Liver (tissue), 9 donors: ENCODE data around the gene PWWP2B. TPM values are rescaled to one million over a fixed set of nuclear protein-coding genes. Genes with fewer than 3 reads are reported as not detected.

Experiments used
- DNase-seq: peaks from one replicate; pipeline ENCODE4 v3.0.0-alpha.2; 2017; ENCODE audit warnings: low spot score
- H3K27ac ChIP-seq, 2 donors: one replicate each; pipeline ENCODE4 v1.7.0; 2013; ENCODE audit warnings: inconsistent platforms in 2 of 2, low read length in 2 of 2, control low read depth in 1 of 2, low read depth in 1 of 2, mild to moderate bottlenecking in 1 of 2
- H3K27me3 ChIP-seq, 4 donors: one replicate each; pipeline versions ENCODE4 v1.6.1 to v1.7.0; 2013; ENCODE audit warnings: low read length in 3 of 4, inconsistent platforms in 1 of 4, mild to moderate bottlenecking in 1 of 4, moderate library complexity in 1 of 4; ENCODE audit not compliant: control insufficient read depth in 4 of 4, insufficient read depth in 4 of 4
- H3K36me3 ChIP-seq, 4 donors: one replicate each; pipeline versions ENCODE4 v1.6.1 to v1.7.0; 2013; ENCODE audit warnings: low read length in 3 of 4, mild to moderate bottlenecking in 3 of 4, low read depth in 1 of 4, moderate library complexity in 1 of 4; ENCODE audit not compliant: control insufficient read depth in 4 of 4, insufficient read depth in 3 of 4
- H3K4me1 ChIP-seq, 4 donors: one replicate each; pipeline versions ENCODE4 v1.6.1 to v1.7.0; 2013; ENCODE audit warnings: low read length in 3 of 4, mild to moderate bottlenecking in 3 of 4, moderate library complexity in 1 of 4; ENCODE audit not compliant: control insufficient read depth in 4 of 4, insufficient read depth in 4 of 4
- H3K4me3 ChIP-seq, 3 donors: one replicate each; pipeline versions ENCODE4 v1.6.1 to v1.7.0; 2013; ENCODE audit warnings: low read length in 3 of 3, control low read depth in 1 of 3, low read depth in 1 of 3, mild to moderate bottlenecking in 1 of 3
- H3K9ac ChIP-seq, 2 donors: one replicate each; pipeline ENCODE4 v1.7.0; 2013; ENCODE audit warnings: low read length in 2 of 2, mild to moderate bottlenecking in 2 of 2, moderate library complexity in 2 of 2, control low read depth in 1 of 2, low read depth in 1 of 2
- H3K9me3 ChIP-seq, 4 donors: one replicate each; pipeline versions ENCODE4 v1.6.1 to v1.7.0; 2013; ENCODE audit warnings: low read length in 3 of 4; ENCODE audit not compliant: control insufficient read depth in 4 of 4
- EGR1 ChIP-seq, 2 donors: IDR thresholded peaks; 2 replicates each; pipeline ENCODE4 v1.6.1; 2016 to 2018; ENCODE audit warnings: antibody characterized with exemption in 2 of 2, low read depth in 2 of 2
- FOXA1 ChIP-seq: IDR thresholded peaks from 2 replicates; pipeline ENCODE4 v1.6.1; 2016; ENCODE audit warnings: antibody characterized with exemption
- FOXA2 ChIP-seq: IDR thresholded peaks from 2 replicates; pipeline ENCODE4 v1.6.1; 2016; ENCODE audit warnings: antibody characterized with exemption
- GABPA ChIP-seq, 2 donors: IDR thresholded peaks in 1 of 2; conservative IDR thresholded peaks in 1 of 2; 2 replicates each; pipeline ENCODE4 v1.6.1; 2016; ENCODE audit warnings: antibody characterized with exemption in 2 of 2, mild to moderate bottlenecking in 1 of 2, moderate library complexity in 1 of 2
- HNF4A ChIP-seq, 2 donors: conservative IDR thresholded peaks; 2 replicates each; pipeline ENCODE4 v1.6.1; 2016; ENCODE audit warnings: antibody characterized with exemption in 2 of 2, mild to moderate bottlenecking in 2 of 2
- HNF4G ChIP-seq: IDR thresholded peaks from 2 replicates; pipeline ENCODE4 v1.6.1; 2016; ENCODE audit warnings: antibody characterized with exemption
- JUND ChIP-seq, 2 donors: IDR thresholded peaks; 2 replicates each; pipeline ENCODE4 v1.6.1; 2016; ENCODE audit warnings: antibody characterized with exemption in 2 of 2
- NR2F2 ChIP-seq: IDR thresholded peaks from 2 replicates; pipeline ENCODE4 v1.6.1; 2016; ENCODE audit warnings: antibody characterized with exemption
- RAD21 ChIP-seq, 2 donors: IDR thresholded peaks; 2 replicates each; pipeline ENCODE4 v1.6.1; 2016; ENCODE audit warnings: antibody characterized with exemption in 2 of 2, mild to moderate bottlenecking in 2 of 2
- RXRA ChIP-seq, 2 donors: IDR thresholded peaks; 2 replicates each; pipeline ENCODE4 v1.6.1; 2017 to 2018; ENCODE audit warnings: antibody characterized with exemption in 2 of 2, mild to moderate bottlenecking in 1 of 2
- SP1 ChIP-seq: IDR thresholded peaks from 2 replicates; pipeline ENCODE4 v1.6.1; 2018; ENCODE audit warnings: antibody characterized with exemption, mild to moderate bottlenecking
- TAF1 ChIP-seq: conservative IDR thresholded peaks from 2 replicates; pipeline ENCODE4 v1.6.1; 2016; ENCODE audit warnings: antibody characterized with exemption, mild to moderate bottlenecking
- YY1 ChIP-seq: IDR thresholded peaks from 2 replicates; pipeline ENCODE4 v1.6.1; 2016; ENCODE audit warnings: antibody characterized with exemption, mild to moderate bottlenecking
- WGBS: extraction: QIAGEN DNeasy Blood & Tissue Kit; methylation state at CpG from one replicate; pipeline ENCODE4 v1.1.7; 2013; 5-methylcytosine and 5-hydroxymethylcytosine counted together
- polyA plus RNA-seq, 2 donors: library from polyadenylated mRNA; stranded (reverse) in 1 of 2; unstranded in 1 of 2; fragments of 200-250 nt in 1 of 2; fragments of >200 nt in 1 of 2; fragmentation: Nextera tagmentation in 1 of 2; extraction: Ambion mirVana in 1 of 2; gene quantifications; one replicate each; pipeline versions ENCODE4 v1.2.1 to v1.2.3, GENCODE V29; 2013 to 2015
- total RNA-seq, 2 donors: library from RNA; depleted of rRNA; stranded (reverse); fragments of >200 nt; gene quantifications; one replicate each; pipeline ENCODE4 v1.2.3, GENCODE V29; 2014
- TF ChIP-seq, protein P1 (sequence below): IDR thresholded peaks from 2 replicates; pipeline ENCODE4 v1.6.1; 2016; ENCODE audit warnings: antibody characterized with exemption, mild to moderate bottlenecking
- TF ChIP-seq, protein P2 (sequence below): fragments of 150-350 bp; IDR thresholded peaks from 2 replicates; pipeline ENCODE4 v1.5.1; 2017; ENCODE audit warnings: improper control_type of control experiment, low read depth, low read length; ENCODE audit not compliant: missing input control
- TF ChIP-seq, protein P3 (sequence below): IDR thresholded peaks from 2 replicates; pipeline ENCODE4 v1.6.1; 2016; ENCODE audit warnings: antibody characterized with exemption
- TF ChIP-seq, protein P4 (sequence below): IDR thresholded peaks from 2 replicates; pipeline ENCODE4 v1.6.1; 2016; ENCODE audit warnings: antibody characterized with exemption
- donor health status: healthy.
- donor health status: healthy.
- donor health status: healthy.
- donor health status: healthy.
- donor health status: healthy.

The PWWP2B gene
- total and polyA plus RNA-seq, 4 donors: 0.75 to 4.2 (median 3.6) TPM

DNA sequence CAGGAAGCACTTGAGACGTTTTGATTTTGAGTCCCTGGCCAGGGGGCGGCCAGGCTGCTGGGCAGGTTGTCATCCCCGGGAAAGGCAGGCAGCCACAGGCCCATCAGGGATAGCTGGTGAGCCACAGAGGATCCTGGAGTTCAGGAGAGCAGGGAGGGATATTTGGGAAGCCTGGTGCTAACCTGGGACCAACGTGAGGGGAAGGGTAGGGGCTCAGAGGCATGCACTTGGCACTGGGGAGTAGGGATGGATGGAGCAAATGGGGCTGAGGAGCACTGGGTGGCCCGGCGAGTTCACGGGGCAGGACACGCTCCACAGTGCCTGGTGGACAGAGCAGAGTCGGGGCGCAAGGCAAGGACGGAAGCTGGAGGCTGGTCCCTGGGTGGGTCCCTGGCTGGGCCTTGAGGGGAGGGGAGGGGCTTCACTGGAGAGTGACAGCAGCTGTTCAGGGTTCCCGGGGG, 34.8 kb upstream of the PWWP2B start:
- no peak for DNase-seq
- H3K27ac ChIP-seq: no peak overlapping the region
- 93% methylated on average over 12 of the region's 12 CpGs for WGBS
- TF ChIP-seq, protein P1, sequence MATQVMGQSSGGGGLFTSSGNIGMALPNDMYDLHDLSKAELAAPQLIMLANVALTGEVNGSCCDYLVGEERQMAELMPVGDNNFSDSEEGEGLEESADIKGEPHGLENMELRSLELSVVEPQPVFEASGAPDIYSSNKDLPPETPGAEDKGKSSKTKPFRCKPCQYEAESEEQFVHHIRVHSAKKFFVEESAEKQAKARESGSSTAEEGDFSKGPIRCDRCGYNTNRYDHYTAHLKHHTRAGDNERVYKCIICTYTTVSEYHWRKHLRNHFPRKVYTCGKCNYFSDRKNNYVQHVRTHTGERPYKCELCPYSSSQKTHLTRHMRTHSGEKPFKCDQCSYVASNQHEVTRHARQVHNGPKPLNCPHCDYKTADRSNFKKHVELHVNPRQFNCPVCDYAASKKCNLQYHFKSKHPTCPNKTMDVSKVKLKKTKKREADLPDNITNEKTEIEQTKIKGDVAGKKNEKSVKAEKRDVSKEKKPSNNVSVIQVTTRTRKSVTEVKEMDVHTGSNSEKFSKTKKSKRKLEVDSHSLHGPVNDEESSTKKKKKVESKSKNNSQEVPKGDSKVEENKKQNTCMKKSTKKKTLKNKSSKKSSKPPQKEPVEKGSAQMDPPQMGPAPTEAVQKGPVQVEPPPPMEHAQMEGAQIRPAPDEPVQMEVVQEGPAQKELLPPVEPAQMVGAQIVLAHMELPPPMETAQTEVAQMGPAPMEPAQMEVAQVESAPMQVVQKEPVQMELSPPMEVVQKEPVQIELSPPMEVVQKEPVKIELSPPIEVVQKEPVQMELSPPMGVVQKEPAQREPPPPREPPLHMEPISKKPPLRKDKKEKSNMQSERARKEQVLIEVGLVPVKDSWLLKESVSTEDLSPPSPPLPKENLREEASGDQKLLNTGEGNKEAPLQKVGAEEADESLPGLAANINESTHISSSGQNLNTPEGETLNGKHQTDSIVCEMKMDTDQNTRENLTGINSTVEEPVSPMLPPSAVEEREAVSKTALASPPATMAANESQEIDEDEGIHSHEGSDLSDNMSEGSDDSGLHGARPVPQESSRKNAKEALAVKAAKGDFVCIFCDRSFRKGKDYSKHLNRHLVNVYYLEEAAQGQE: no peak
- TF ChIP-seq JUND (IDR thresholded peaks at IDR 0.05): no peak
- TF ChIP-seq GABPA (IDR thresholded peaks at IDR 0.05 in 1 of 2, conservative IDR thresholded peaks at IDR 0.05 in 1 of 2): no peak
- TF ChIP-seq HNF4G: no peak
- TF ChIP-seq, protein P2, sequence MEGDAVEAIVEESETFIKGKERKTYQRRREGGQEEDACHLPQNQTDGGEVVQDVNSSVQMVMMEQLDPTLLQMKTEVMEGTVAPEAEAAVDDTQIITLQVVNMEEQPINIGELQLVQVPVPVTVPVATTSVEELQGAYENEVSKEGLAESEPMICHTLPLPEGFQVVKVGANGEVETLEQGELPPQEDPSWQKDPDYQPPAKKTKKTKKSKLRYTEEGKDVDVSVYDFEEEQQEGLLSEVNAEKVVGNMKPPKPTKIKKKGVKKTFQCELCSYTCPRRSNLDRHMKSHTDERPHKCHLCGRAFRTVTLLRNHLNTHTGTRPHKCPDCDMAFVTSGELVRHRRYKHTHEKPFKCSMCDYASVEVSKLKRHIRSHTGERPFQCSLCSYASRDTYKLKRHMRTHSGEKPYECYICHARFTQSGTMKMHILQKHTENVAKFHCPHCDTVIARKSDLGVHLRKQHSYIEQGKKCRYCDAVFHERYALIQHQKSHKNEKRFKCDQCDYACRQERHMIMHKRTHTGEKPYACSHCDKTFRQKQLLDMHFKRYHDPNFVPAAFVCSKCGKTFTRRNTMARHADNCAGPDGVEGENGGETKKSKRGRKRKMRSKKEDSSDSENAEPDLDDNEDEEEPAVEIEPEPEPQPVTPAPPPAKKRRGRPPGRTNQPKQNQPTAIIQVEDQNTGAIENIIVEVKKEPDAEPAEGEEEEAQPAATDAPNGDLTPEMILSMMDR: no peak
- TF ChIP-seq, protein P3, sequence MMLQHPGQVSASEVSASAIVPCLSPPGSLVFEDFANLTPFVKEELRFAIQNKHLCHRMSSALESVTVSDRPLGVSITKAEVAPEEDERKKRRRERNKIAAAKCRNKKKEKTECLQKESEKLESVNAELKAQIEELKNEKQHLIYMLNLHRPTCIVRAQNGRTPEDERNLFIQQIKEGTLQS: no peak
- TF ChIP-seq EGR1 (IDR thresholded peaks at IDR 0.05; ENCODE audit: low read depth in 2 of 2): no peak
- no peak for TF ChIP-seq SP1
- TF ChIP-seq, protein P4, sequence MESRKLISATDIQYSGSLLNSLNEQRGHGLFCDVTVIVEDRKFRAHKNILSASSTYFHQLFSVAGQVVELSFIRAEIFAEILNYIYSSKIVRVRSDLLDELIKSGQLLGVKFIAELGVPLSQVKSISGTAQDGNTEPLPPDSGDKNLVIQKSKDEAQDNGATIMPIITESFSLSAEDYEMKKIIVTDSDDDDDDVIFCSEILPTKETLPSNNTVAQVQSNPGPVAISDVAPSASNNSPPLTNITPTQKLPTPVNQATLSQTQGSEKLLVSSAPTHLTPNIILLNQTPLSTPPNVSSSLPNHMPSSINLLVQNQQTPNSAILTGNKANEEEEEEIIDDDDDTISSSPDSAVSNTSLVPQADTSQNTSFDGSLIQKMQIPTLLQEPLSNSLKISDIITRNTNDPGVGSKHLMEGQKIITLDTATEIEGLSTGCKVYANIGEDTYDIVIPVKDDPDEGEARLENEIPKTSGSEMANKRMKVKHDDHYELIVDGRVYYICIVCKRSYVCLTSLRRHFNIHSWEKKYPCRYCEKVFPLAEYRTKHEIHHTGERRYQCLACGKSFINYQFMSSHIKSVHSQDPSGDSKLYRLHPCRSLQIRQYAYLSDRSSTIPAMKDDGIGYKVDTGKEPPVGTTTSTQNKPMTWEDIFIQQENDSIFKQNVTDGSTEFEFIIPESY: no peak
- no peak for TF ChIP-seq YY1
- no peak for TF ChIP-seq RXRA (IDR thresholded peaks at IDR 0.05)
- no peaks in the 10 kb centered on the region for H3K9me3 ChIP-seq
- peaks cover 0 to 11% (median 6%) of the 10 kb centered on the region in 4 donors for H3K36me3 ChIP-seq
- no peak overlapping the region for H3K9ac ChIP-seq
- H3K4me3 ChIP-seq: no peak overlapping the region
- no peaks in the 10 kb centered on the region for H3K4me1 ChIP-seq
- H3K27me3 ChIP-seq: no peaks in the 10 kb centered on the region

DNA sequence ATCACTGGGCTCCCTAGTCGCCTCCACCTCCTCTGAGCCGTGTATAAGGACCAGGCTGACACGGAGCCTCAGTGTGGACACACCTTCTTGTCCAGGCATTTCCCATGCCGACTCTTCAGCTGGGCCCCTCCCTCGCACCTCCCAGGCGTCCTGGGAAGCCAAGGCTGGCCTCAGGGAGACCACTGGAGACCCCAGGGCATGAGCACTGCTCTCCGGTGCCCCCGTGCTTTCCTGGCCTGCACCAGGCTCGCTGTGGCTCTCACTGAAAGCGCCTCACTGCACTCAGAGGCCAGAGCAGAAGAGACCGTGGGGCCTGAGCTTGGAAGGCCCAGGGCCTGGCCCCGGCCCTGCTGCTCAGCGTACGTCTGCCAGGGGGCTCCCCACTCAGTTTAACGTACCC, 33.6 kb upstream of the PWWP2B start:
- H3K27ac ChIP-seq: no peak overlapping the region
- H3K9me3 ChIP-seq: no peaks in the 10 kb centered on the region
- no peaks in the 10 kb centered on the region for H3K4me1 ChIP-seq
- H3K36me3 ChIP-seq: peaks cover 0 to 11% (median 6%) of the 10 kb centered on the region in 4 donors
- no peak for DNase-seq
- no peak overlapping the region for H3K4me3 ChIP-seq
- H3K9ac ChIP-seq: no peak overlapping the region
- H3K27me3 ChIP-seq: no peaks in the 10 kb centered on the region
- WGBS: 93% methylated on average over 15 of the region's 15 CpGs
- TF ChIP-seq GABPA (IDR thresholded peaks at IDR 0.05 in 1 of 2, conservative IDR thresholded peaks at IDR 0.05 in 1 of 2) (no peak), EGR1 (IDR thresholded peaks at IDR 0.05; ENCODE audit: low read depth in 2 of 2) (no peak), SP1 (no peak), YY1 (no peak), FOXA2 (no peak), TAF1 (no peak), HNF4G (no peak), RXRA (IDR thresholded peaks at IDR 0.05) (no peak), RAD21 (IDR thresholded peaks at IDR 0.05) (no peak), NR2F2 (no peak), FOXA1 (no peak), HNF4A (conservative IDR thresholded peaks at IDR 0.05) (no peak)
- TF ChIP-seq, protein P4: no peak
- TF ChIP-seq, protein P1: no peak
